ENCODE data around the gene COX4I1.
"Not testable (repeated sequence)": the region's sequence is repeated elsewhere in the genome, so short reads cannot be mapped to it uniquely, and the experiment has no call there.

The COX4I1 gene

DNA sequence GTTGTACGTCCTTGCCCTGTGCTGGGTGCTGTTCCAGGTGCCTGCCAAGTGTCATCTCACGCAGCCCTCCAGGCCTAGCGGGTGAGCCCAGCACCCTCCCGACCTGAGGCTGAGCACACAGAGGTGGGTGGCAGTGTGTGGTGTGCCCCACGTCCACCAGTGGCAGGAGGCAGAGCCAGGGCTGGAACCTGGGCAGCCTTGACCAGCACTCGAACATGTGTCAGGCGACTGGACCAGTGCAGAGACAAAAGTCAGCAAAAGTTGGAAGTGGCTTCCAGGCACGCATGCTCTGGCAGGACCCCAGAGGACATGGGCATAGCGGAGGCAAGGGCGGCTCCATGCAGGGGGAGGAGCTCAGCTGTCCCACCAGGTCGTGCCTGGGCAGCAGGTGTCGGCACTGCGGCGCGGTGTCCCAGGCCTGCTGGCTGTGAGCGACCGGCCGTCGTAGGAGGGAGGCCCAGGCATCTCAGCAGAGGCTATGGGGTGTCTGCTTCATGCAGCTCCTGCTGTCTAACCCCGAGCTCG is 35.8 kb downstream of the COX4I1 start:
- intact Hi-C loops (cut with DNase I), result no loop called here
- DNase-seq, result peak in 1 of 42 donors; percentile 29

GRCh38 chr16:85835956-85836705 is 36.6 kb downstream of the COX4I1 start:
- peak in 1 of 42 donors; percentile 20 for DNase-seq
- intact Hi-C loops (cut with DNase I), result no loop called here

- intact Hi-C loops (cut with DNase I), result no loop called here
- DNase-seq, result no peak
Measured at GRCh38 chr16:85836706-85837582, 37.4 kb downstream of the COX4I1 start.

GRCh38 chr16:85837654-85838053 is 38.2 kb downstream of the COX4I1 start:
- intact Hi-C loops (cut with DNase I); DNase-seq: not testable (repeated sequence)

DNA sequence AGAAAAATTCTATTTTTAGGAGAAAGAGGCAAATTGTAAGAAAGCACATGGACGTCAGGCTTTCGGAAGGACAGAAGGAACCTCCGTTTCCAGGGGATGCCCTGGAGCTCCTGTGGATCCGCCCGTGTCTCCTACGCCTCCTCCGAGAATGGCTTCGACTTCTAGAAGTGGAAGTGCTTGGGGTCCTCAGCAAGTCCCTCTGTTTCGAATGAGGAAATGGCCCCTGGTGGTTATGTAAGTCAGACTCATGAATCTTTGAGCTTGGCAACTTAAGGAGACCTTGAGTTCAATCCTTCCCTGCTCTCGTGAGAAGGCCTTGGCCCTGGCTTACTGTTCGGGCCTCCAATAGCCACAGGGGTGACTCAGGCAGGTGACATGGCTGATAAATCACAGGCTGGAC is 38.9 kb downstream of the COX4I1 start:
- intact Hi-C loops (cut with DNase I), result no loop called here
- DNase-seq, result peak in 1 of 42 donors; percentile 18

DNA sequence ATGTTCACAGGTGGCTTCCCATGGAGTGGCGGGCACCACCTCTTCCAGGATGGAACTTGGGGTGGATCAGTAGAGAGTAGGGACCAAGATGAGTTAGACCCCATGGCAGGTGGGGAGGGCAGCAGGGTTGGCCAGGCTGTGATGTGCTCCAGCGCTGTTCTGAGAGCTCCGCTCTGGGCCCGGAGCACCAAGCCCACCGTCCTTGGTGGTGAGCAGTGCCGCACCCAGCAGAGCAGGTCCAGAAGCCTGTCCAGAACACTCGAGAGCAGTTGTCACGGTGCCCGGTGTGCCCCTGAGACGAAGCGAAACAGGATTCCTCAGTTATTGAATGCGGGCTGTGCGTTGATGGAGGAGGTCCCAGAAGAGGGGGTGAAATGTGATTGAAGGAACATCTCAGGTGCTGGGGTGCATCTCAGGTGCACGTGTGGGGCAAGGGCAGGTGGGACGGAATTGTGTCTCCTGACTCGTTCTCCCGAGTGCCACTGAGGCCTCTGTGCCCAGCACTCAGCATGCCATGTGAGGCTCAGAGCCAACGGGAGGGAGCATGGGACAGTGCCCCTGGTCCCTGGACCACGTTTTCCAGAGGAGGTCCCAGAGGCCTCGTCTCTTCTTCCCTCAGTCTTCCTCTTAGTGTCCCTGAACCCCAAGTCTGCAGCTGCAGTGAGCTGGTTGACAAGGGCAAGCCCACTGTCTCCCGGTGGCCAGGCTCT is 39.5 kb downstream of the COX4I1 start:
- DNase-seq, result no peak
- intact Hi-C loops (cut with DNase I), result no loop called here

DNA sequence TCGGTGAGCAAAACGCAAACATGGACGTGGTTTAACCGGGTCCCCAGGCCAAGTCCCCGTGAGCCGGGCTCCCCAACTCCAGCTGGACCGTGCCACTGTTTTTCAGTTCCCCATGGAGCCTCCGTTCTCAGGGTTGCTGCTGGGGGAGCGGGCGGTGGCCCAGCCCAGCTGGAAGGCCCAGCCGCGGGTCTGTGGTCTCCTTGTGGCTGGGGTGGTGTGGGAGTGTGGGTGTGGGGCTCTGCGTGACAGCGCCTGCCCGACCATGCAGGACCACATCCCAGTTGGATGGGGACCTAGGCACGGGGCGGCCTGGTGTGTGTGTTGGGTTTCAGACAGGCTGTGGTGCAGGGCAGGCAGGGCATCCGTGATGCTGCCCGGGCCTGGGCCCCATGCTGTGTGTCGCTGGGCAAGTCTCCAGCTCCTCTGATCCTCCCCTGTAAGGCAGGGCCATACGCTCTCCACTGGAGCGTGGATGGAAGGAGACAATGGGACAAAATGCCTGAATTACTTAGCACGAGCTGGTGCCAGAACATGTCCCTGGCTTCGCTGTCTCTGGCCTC is 40.3 kb downstream of the COX4I1 start:
- DNase-seq, result peak in 1 of 42 donors; percentile 26
- intact Hi-C loops (cut with DNase I), result no loop called here

DNA sequence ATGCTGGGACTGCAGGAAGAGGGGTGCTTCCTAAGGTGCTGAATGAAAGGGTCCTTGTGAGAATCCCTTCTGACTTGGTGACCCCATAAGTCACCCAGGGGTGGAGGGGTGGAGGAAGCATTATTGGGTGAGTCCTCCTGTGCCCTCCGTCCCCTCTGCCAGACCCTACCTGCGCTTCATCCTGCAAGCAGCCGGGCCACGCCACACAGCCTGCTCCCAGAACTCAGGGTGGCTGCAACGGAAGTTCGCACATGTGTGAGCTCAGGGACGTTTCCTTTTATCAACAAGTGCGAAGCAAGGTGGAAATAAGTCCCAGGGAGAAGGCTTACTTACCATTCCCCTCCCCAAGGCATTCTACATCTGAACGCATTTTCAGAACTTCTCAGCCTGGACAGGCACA is 40.9 kb downstream of the COX4I1 start:
- intact Hi-C loops (cut with DNase I), result no loop called here
- peak in 2 of 42 donors; percentile 13 to 21 for DNase-seq

GRCh38 chr16:85840801-85841200 is 41.3 kb downstream of the COX4I1 start:
- peak in 4 of 42 donors; percentile 2 to 12 (median 8) for DNase-seq
- intact Hi-C loops (cut with DNase I), result no loop called here

GRCh38 chr16:85842435-85842834 is 42.9 kb downstream of the COX4I1 start:
- intact Hi-C loops (cut with DNase I), result no loop called here
- DNase-seq, result peak in 3 of 42 donors; percentile 2 to 18 (median 10)

DNA sequence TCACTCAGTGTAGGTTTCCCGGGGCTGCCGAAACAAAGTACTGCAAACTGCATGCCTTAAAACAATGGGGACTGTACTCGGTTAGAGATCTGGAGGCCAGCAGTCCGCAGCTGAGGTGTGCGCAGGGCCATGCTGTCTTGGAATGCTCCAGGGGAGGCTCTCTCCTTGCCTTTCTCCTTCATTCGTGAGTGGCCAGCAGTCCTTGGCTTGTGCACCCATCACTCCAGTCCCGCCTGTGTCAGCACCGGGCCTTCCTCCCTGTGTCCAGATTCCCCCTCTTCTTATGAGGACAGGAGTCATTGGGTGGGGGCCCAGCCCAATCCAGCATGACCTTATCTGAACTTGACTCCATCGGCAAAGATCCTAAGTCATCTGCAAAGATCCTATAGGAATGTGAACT is 43.4 kb downstream of the COX4I1 start:
- peak in 3 of 42 donors; percentile 4 to 23 (median 11) for DNase-seq
- intact Hi-C loops (cut with DNase I), result no loop called here

GRCh38 chr16:85843471-85844168 is 44.1 kb downstream of the COX4I1 start:
- DNase-seq, result peak in 4 of 42 donors; percentile 2 to 14 (median 8)
- intact Hi-C loops (cut with DNase I), result no loop called here

DNA sequence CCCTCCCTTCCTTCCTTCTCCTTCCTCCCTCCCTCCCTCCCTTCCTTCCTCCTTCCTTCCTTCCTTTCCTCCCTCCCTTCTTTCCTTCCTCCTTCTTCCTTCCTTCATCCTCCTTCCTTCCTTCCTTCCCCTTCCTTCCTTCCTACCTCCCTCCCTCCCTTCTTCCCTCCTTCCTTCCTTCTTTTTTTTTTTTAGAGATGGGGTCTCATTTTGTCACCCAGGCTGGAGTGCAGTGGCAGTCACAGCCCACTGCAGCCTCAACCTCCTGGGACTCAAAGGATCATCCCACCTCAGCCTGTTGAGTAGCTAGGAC is 44.6 kb downstream of the COX4I1 start:
- intact Hi-C loops (cut with DNase I), result no loop called here
- no peak for DNase-seq

DNA sequence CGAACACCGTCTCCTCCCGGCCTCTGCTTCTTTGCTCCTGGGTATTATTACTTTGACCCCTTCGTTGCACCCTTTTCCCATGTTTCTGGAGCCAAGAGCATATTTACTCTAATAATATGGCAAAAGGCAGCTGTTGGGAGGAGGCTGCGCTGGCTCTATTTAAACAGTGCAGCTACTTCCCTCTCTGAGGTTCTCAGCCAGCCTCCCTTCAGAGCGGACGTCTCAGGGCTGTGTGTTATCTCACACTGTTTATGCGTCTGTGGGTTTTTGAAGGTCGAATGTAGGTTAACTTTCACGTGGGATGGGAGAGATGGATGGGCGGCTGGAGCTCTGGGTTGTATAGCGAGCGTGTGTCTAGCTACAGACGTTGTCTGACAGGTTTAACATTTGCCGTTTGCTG is 45.3 kb downstream of the COX4I1 start:
- intact Hi-C loops (cut with DNase I), result no loop called here
- peak in 3 of 42 donors; percentile 9 to 13 (median 9) for DNase-seq

GRCh38 chr16:85845266-85845665 is 45.8 kb downstream of the COX4I1 start:
- peak in 3 of 42 donors; percentile 4 to 11 (median 10) for DNase-seq

GRCh38 chr16:85846461-85846860 is 47.0 kb downstream of the COX4I1 start:
- peak in 4 of 42 donors; percentile 1 to 12 (median 8) for DNase-seq
- intact Hi-C loops (cut with DNase I), result no loop called here

More at GRCh38 chr16:85845266-85845665, 45.8 kb downstream of the COX4I1 start:
- intact Hi-C loops (cut with DNase I), result no loop called here

DNA sequence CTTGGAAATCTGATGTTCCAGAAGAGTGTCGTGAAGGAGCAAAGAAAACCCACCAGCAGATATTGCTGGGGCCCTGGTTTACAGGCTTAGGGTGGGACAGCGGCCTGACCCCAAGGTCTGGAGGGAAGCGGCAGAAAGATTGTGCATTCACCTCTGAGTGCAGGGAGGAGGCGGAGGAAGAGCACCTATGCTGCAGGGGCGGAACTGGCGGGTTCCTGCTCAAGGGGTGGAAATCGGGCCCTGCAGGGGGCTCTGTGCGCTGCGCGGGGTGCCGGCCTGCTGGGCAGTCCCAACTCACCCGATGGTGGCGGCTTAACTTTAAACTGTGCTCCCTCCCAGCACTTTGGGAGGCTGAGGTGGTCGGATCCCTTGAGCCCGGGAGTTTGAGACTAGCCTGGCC is 47.5 kb downstream of the COX4I1 start:
- DNase-seq, result peak in 5 of 42 donors; percentile 3 to 37 (median 5)
- intact Hi-C loops (cut with DNase I), result no loop called here

Measured in head of caudate nucleus (tissue), 42 donors.